ENCODE measurements around the gene RAD51B. TPM values are rescaled to one million over a fixed set of nuclear protein-coding genes. Genes with fewer than 3 reads are reported as not detected.

Gene RAD51B
- total and polyA plus RNA-seq, 9 of the 15 experiments (the other 6 are each of a cell fraction or from before 2014, with no cell fraction given) = 8.5 to 17.3 (median 11.3) TPM

- Histone ChIP-seq H3K9me1 (ENCODE audit: control insufficient read depth, insufficient read depth, low read length) (no peaks in the 10 kb centered on the region), H3K9me3 (replicated peaks; ENCODE audit: control insufficient read depth, insufficient read depth, low read depth, low read length) (no peaks in the 10 kb centered on the region), H3K27me3 (ENCODE audit: control insufficient read depth in 2 of 2, insufficient read depth in 2 of 2, low read length in 2 of 2) (no peaks in the 10 kb centered on the region), H3K4me1 (replicated peaks in 1 of 2; ENCODE audit: control insufficient read depth in 2 of 2, insufficient read depth in 2 of 2, low read length in 2 of 2) (no peaks in the 10 kb centered on the region), H3K4me3 (no peak overlapping the region), H2AFZ (ENCODE audit: low read depth, low read length) (no peak overlapping the region), H3K79me2 (ENCODE audit: control insufficient read depth, insufficient read depth, low read length) (no peaks in the 10 kb centered on the region), H3K36me3 (ENCODE audit: control insufficient read depth, insufficient read depth, low read length) (no peaks in the 10 kb centered on the region), H3K27ac (ENCODE audit: extremely low read depth, low read depth, low read length) (no peak overlapping the region), H4K20me1 (replicated peaks; ENCODE audit: control insufficient read depth, insufficient read depth, low read length) (no peaks in the 10 kb centered on the region), H3K4me2 (ENCODE audit: insufficient read depth, low read length) (no peak overlapping the region), H3K9ac (ENCODE audit: insufficient read depth in 1 of 2, low read depth in 2 of 2, low read length in 2 of 2) (no peak overlapping the region)
- no TSS peak for BruUV-seq (replicated peaks)
- FAIRE-seq (no peak), DNase-seq (ENCODE audit: extremely low read depth in 1 of 4, low spot score in 3 of 4) (no peak), ATAC-seq (no peak)
- TF ChIP-seq, protein P1, sequence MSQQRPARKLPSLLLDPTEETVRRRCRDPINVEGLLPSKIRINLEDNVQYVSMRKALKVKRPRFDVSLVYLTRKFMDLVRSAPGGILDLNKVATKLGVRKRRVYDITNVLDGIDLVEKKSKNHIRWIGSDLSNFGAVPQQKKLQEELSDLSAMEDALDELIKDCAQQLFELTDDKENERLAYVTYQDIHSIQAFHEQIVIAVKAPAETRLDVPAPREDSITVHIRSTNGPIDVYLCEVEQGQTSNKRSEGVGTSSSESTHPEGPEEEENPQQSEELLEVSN (IDR thresholded peaks at IDR 0.05; ENCODE audit: borderline replicate concordance in 1 of 2, extremely low read depth in 1 of 2, insufficient read depth in 1 of 2, insufficient read length in 1 of 2, low read depth in 1 of 2, low read length in 1 of 2, poor library complexity in 1 of 2, severe bottlenecking in 1 of 2) = no peak
- TF ChIP-seq CBFA2T3 (IDR thresholded peaks at IDR 0.05) = no peak
- TF ChIP-seq MAZ (CRISPR knock-in tag; conservative IDR thresholded peaks at IDR 0.05 in 1 of 2, IDR thresholded peaks at IDR 0.05 in 1 of 2) = no peak
- TF ChIP-seq, protein P2, sequence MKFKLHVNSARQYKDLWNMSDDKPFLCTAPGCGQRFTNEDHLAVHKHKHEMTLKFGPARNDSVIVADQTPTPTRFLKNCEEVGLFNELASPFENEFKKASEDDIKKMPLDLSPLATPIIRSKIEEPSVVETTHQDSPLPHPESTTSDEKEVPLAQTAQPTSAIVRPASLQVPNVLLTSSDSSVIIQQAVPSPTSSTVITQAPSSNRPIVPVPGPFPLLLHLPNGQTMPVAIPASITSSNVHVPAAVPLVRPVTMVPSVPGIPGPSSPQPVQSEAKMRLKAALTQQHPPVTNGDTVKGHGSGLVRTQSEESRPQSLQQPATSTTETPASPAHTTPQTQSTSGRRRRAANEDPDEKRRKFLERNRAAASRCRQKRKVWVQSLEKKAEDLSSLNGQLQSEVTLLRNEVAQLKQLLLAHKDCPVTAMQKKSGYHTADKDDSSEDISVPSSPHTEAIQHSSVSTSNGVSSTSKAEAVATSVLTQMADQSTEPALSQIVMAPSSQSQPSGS (CRISPR knock-in tag; IDR thresholded peaks at IDR 0.05) = no peak
- no peak for TF ChIP-seq TAF9B (IDR thresholded peaks at IDR 0.05; ENCODE audit: partially characterized antibody)
- no peak for TF ChIP-seq ZNF274 (IDR thresholded peaks at IDR 0.05; ENCODE audit: borderline replicate concordance, low read depth, low read length)
- no peak for TF ChIP-seq PHF20 (IDR thresholded peaks at IDR 0.05; ENCODE audit: partially characterized antibody)
- intact Hi-C loops (cut with micrococcal nuclease) (no loop called here), in situ Hi-C loops (cut with MboI) (loop anchor here (10.0 kb wide), 1 partner anchor 455 kb away; no protein-coding TSS in a partner anchor)
- CTCF ChIA-PET (ENCODE audit: low intra/inter-chr PET ratio) = no interaction called here
- POLR2A ChIA-PET = interaction anchor here (0.8 kb wide), 1 partner anchor 13 kb away, joined by 3 read pairs; no protein-coding TSS in a partner anchor
These were observed 220.0 kb downstream of the RAD51B start for GRCh38 chr14:68039593-68039992.

Measured in K562 (cell line).